GM12872 (cell line): ENCODE data around the gene IGFBP5.

ENCODE experiments used
- CTCF ChIP-seq: IDR thresholded peaks from 3 replicates; pipeline ENCODE4 v1.5.1; 2011; ENCODE audit warnings: low read depth, mild to moderate bottlenecking, low read length, moderate library complexity; ENCODE audit not compliant: insufficient read depth

IGFBP5 gene

GRCh38 chr2:216695401-216695821 is at the start of gene IGFBP5:
IGFBP5 (minus strand) TSS chr2:216695549; CDS start chr2:216694775, 774 bp downstream.
- TF ChIP-seq CTCF = no peak

- no peak for TF ChIP-seq CTCF
Observed at GRCh38 chr2:216743781-216744180, 48.4 kb upstream of the IGFBP5 start.

GRCh38 chr2:216742411-216742810 is 47.1 kb upstream of the IGFBP5 start:
- TF ChIP-seq CTCF = no peak

- TF ChIP-seq CTCF = no peak
Observed at GRCh38 chr2:216741223-216741593, 45.9 kb upstream of the IGFBP5 start.

- no peak for TF ChIP-seq CTCF
Observed at GRCh38 chr2:216740557-216741222, 45.3 kb upstream of the IGFBP5 start.

- TF ChIP-seq CTCF = no peak
Observed at GRCh38 chr2:216739035-216739434, 43.7 kb upstream of the IGFBP5 start.

GRCh38 chr2:216737676-216738075 is 42.3 kb upstream of the IGFBP5 start:
- no peak for TF ChIP-seq CTCF
